ENCODE data around the gene VWF.

DNA sequence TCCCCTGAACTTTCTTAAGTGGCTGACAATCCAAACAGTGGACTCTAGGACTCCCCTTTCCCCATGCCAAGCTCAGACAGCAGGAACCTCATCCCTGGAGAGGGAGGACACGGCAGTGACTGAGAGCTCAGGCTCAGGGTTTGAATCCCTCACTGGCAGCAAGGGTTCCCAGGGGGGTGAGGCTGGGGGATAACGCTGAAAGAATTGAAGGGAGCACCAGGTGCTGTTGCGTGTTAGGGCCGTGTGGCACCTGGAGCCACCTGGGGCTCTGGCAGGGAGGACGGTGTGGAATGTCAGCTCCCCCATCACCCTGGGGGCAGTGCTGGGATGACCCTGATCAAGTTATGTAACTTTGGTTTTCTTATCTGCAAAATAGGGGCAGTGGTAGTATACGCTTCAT is 219.5 kb downstream of the VWF start:
- no peak for TF ChIP-seq JUN (IDR thresholded peaks at IDR 0.05; ENCODE audit: borderline replicate concordance, insufficient read depth, insufficient read length, low read depth)
- TF ChIP-seq CTCF (IDR thresholded peaks at IDR 0.05; ENCODE audit: extremely low read depth in 1 of 2, insufficient read depth in 1 of 2, low read depth in 1 of 2, low read length in 2 of 2): no peak
- TF ChIP-seq, protein P1, sequence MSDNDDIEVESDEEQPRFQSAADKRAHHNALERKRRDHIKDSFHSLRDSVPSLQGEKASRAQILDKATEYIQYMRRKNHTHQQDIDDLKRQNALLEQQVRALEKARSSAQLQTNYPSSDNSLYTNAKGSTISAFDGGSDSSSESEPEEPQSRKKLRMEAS (IDR thresholded peaks at IDR 0.05; ENCODE audit: insufficient read depth, insufficient read length): no peak
- no peak for TF ChIP-seq POLR2A (IDR thresholded peaks at IDR 0.05; ENCODE audit: low read depth, low read length)
- no peak for TF ChIP-seq POLR2AphosphoS5 (IDR thresholded peaks at IDR 0.05; ENCODE audit: insufficient read depth, low read depth, low read length)
- TF ChIP-seq FOS (IDR thresholded peaks at IDR 0.05; ENCODE audit: borderline replicate concordance, insufficient read depth, low read length): no peak
- TF ChIP-seq EZH2 (IDR thresholded peaks at IDR 0.05; ENCODE audit: borderline replicate concordance, low read depth, low read length, severe bottlenecking): no peak

Measured in endothelial cell of umbilical vein (primary cell).